Effector memory CD8-positive, alpha-beta T cell (primary cell): ENCODE results near the gene SIL1.
"Not testable (repeated sequence)": the region's sequence is repeated elsewhere in the genome, so short reads cannot be mapped to it uniquely, and the experiment has no call there.

ENCODE experiments used
- ATAC-seq: fragments of 150-1000 bp; cut with Tn5 transposase; replicated peaks from 2 replicates; pipeline ENCODE4 v1.10.0; 2021; ENCODE audit warnings: mild to moderate bottlenecking, moderate library complexity
- DNase-seq, 3 experiments: peaks; one replicate each; pipeline ENCODE4 v3.0.0; 2021
- H3K27ac Mint-ChIP-seq, 2 donors: one replicate each; pipeline ENCODE4 v1.8.0; 2022; ENCODE audit warnings: mild to moderate bottlenecking in 2 of 2, mixed read lengths in 2 of 2, moderate library complexity in 2 of 2
- H3K27me3 Mint-ChIP-seq, 2 donors: one replicate each; pipeline ENCODE4 v1.8.0; 2022; ENCODE audit warnings: mixed read lengths in 2 of 2
- H3K36me3 Mint-ChIP-seq: one replicate; pipeline ENCODE4 v1.8.0; 2022; ENCODE audit warnings: mild to moderate bottlenecking, moderate library complexity, mixed read lengths; ENCODE audit not compliant: insufficient read depth
- H3K4me1 Mint-ChIP-seq, 2 donors: one replicate each; pipeline ENCODE4 v1.8.0; 2022; ENCODE audit warnings: low read depth in 2 of 2, mixed read lengths in 2 of 2
- H3K4me3 Mint-ChIP-seq, 2 donors: one replicate each; pipeline ENCODE4 v1.8.0; 2022; ENCODE audit warnings: mild to moderate bottlenecking in 2 of 2, mixed read lengths in 2 of 2, moderate library complexity in 2 of 2
- H3K9me3 Mint-ChIP-seq, 2 donors: one replicate each; pipeline ENCODE4 v1.8.0; 2022; ENCODE audit warnings: mixed read lengths in 2 of 2

The SIL1 gene

GRCh38 chr5:139117342-139117884, 80.8 kb downstream of the SIL1 start:
- Mint-ChIP-seq H3K36me3 (peaks cover 7% of the 10 kb centered on the region), H3K27ac (no peak overlapping the region), H3K4me3 (no peak overlapping the region), H3K9me3 (no peaks in the 10 kb centered on the region), H3K27me3 (no peaks in the 10 kb centered on the region), H3K4me1 (no peaks in the 10 kb centered on the region)
- no peak for ATAC-seq
- no peak for DNase-seq

DNA sequence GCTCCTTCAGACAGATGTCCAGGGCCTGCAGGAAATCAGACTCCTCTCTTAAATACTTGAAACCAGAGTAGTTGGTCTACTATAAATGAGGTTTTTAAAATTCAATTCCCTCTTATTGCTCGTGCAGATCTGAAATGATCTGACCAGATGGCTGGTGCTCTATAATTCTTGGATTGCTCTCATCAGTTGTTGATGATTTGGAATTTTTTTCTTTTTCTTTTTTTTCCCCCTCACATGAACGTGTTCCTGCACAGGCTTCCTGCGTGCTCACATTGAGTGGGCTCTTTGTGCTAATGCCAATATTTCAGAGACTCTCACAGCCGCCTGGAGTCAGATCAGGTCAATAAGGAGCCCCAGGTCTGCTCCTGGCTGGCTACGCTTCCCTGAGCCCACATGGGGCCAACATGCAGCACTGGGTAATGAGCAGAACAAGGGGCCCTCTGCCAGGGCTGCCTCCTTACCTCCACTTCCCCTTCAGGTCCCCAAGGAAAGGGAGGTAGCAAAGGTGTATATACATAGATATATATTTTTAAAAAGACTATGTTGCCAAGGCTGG, 82.0 kb downstream of the SIL1 start:
- Mint-ChIP-seq H3K9me3 (no peaks in the 10 kb centered on the region), H3K4me3 (no peak overlapping the region), H3K4me1 (peaks cover 0 to 3% of the 10 kb centered on the region in 2 donors), H3K27me3 (no peaks in the 10 kb centered on the region), H3K36me3 (peaks cover 3% of the 10 kb centered on the region), H3K27ac (no peak overlapping the region)
- ATAC-seq, result no peak
- no peak for DNase-seq

DNA sequence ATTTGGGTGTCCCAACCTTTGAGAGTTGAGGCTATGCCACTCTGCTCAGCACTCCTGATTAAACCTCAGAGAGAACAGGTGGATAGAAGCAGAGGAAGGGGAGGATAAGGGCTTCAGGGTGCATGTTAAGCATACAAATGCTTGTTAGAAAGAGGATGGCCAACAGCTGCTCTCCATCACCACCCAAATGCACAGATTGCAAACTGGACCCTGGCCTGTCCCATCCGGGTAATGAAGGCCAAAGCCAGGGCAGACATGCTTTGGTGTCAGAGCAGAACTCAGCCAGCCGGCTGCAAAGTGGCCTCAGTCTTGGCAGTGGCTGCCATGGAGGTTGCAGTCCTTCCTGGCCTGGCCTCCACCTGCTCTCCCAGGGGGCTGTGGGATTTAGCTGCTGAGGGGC, 84.3 kb downstream of the SIL1 start:
- Mint-ChIP-seq H3K27ac (no peak overlapping the region), H3K9me3 (no peaks in the 10 kb centered on the region)
- DNase-seq, result no peak

GRCh38 chr5:139112362-139112761, 85.8 kb downstream of the SIL1 start:
- not testable (repeated sequence) for H3K36me3 Mint-ChIP-seq, H3K27me3 Mint-ChIP-seq, H3K27ac Mint-ChIP-seq, DNase-seq, ATAC-seq, H3K9me3 Mint-ChIP-seq, H3K4me1 Mint-ChIP-seq, H3K4me3 Mint-ChIP-seq

More for the DNA sequence above, 84.3 kb downstream of the SIL1 start:
- H3K27me3 Mint-ChIP-seq, result no peaks in the 10 kb centered on the region
- peaks cover 3% of the 10 kb centered on the region for H3K36me3 Mint-ChIP-seq
- no peak overlapping the region for H3K4me3 Mint-ChIP-seq
- H3K4me1 Mint-ChIP-seq, result peaks cover 0 to 4% of the 10 kb centered on the region in 2 donors
- no peak for ATAC-seq

DNA sequence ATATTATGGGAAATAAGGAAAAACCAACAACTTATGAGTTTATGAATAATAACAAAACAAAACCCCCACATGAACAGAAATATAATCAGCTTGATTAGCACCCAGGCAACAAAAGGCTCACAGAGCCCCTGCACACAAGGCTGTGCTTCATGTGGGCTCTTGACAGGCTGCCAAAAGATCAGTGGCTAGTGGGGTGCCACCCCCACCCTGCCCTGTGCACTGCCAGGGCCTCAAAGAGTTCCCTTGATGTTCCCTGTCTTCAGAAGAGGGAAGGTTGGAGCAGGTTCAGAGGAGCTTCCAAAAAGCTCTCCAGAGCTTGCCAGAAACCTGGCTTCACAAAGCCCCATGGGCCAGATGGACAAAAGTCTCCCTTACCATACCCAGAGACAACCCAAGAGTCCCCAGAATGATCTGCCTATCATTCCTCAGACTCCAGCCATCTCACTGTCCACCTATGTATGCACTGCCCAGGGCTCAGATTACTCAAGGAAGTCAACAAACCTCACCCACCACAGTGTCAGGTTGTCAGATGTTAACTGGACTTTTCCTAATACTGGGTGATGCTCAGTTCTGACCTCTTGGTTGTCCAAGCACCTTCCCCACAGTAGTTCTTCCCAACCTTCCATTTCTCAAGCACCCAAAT, 87.5 kb downstream of the SIL1 start:
- H3K27ac Mint-ChIP-seq, result peak overlapping the region in 1 of 2 donors; percentile 7
- H3K9me3 Mint-ChIP-seq, result no peaks in the 10 kb centered on the region
- no peaks in the 10 kb centered on the region for H3K27me3 Mint-ChIP-seq
- H3K4me1 Mint-ChIP-seq, result peaks cover 0 to 4% of the 10 kb centered on the region in 2 donors
- DNase-seq, result no peak
- H3K4me3 Mint-ChIP-seq, result no peak overlapping the region
- ATAC-seq, result no peak
- peaks cover 3% of the 10 kb centered on the region for H3K36me3 Mint-ChIP-seq

DNA sequence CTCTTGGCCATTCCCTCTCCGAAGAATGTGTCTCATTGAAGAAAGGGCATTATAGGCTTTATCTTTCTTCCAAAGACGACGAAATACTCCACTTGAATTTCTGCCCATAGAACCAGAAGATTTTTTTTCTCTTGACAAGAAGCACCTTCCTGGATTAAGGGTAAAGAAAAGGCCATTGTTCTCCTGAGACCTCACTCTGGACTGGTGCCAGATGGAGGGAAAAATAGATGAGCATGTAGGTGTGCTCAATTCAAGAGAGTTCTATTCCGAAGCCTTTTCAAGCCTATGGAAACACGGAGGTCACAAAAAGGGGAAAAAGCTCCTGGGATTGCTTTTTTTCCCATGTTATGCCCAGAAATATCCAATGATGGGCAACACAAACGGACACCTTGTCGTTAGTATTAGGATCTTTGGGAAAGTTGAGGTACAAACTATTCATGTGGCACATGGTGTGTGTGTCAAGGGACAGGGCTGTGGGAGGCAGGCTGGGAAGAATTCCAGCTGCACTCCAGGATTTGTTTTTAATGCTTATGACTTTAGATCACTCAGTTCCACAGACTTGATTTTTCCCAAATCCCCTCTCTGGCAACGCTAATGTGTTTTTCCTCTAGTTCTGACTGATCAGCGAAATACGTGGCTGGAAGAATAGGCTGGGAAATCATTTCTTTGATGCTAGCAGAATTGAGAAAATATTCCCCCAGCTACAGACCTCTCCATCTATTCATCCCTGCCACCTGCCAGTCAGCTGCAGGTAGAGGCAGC, 89.9 kb downstream of the SIL1 start:
- no peak overlapping the region for H3K27ac Mint-ChIP-seq
- no peaks in the 10 kb centered on the region for H3K27me3 Mint-ChIP-seq
- ATAC-seq (no peak), DNase-seq (no peak)
- H3K4me1 Mint-ChIP-seq, result peaks cover 0 to 4% of the 10 kb centered on the region in 2 donors
- peaks cover 3% of the 10 kb centered on the region for H3K36me3 Mint-ChIP-seq
- H3K9me3 Mint-ChIP-seq, result no peaks in the 10 kb centered on the region
- H3K4me3 Mint-ChIP-seq, result no peak overlapping the region

- H3K27me3 Mint-ChIP-seq, result no peaks in the 10 kb centered on the region
- H3K27ac Mint-ChIP-seq, result no peak overlapping the region
- DNase-seq, result no peak
- no peak overlapping the region for H3K4me3 Mint-ChIP-seq
- H3K9me3 Mint-ChIP-seq, result no peaks in the 10 kb centered on the region
- H3K36me3 Mint-ChIP-seq, result peaks cover 3% of the 10 kb centered on the region
- peaks cover 0 to 4% of the 10 kb centered on the region in 2 donors for H3K4me1 Mint-ChIP-seq
- no peak for ATAC-seq
Measured at GRCh38 chr5:139105621-139106071, 92.5 kb downstream of the SIL1 start.

DNA sequence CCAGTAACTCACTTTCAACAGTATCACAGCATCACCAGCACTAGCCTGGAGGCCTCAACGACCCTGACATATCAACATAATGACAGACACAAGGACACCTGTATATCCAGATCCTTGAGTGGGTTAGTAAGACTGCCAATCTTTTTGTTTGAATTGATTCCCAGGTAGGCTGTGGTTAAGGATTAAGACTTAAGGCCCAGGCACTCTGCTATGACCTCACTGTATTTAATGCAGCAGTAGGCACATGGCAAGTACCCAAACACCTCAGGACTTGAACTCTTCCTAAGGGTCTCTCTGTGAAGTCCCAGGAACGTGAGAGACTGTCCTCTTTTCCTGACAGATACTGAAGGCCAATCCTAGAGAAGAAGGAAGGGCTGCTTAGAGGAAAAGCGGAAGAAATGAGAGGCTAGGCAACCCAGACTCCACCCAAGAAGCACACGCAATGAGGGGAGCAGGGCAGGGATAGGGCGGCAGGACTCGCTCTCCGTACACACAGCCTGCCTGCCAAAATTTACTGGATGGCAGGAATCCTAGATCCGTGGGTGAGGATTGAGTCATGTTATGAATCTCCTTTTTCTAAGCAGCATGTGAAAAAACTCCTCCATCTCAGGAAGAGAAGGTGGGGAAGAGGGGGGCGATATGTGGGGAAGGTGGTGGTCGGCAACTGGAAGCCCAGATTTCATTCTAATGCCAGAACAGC, 93.4 kb downstream of the SIL1 start:
- Mint-ChIP-seq H3K27me3 (no peaks in the 10 kb centered on the region), H3K4me1 (peaks cover 0 to 4% of the 10 kb centered on the region in 2 donors), H3K36me3 (peaks cover 3% of the 10 kb centered on the region), H3K27ac (no peak overlapping the region), H3K4me3 (no peak overlapping the region), H3K9me3 (no peaks in the 10 kb centered on the region)
- no peak for DNase-seq
- ATAC-seq, result no peak

DNA sequence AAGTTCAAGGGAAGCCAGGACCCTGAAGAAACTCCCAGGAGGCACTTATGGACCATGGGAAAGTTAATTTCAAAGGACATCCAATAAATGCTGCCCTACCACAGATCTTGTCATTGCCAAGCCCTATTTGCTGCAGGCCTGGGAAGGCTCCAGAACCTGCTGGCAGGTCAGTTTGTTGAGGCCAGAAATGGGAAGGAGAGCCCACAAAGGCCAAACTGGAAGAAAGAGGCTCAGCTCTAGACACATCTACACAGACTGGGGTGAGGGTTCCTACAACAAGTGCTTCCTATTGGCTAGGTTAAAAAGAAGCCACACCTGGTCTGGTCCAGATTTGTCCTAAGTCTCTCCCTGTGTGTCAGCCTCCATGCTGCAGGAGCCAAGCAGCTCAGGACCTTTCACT, 94.4 kb downstream of the SIL1 start:
- Mint-ChIP-seq H3K4me3 (no peak overlapping the region), H3K27ac (no peak overlapping the region), H3K4me1 (peaks cover 0 to 4% of the 10 kb centered on the region in 2 donors), H3K36me3 (peaks cover 3% of the 10 kb centered on the region), H3K9me3 (no peaks in the 10 kb centered on the region), H3K27me3 (no peaks in the 10 kb centered on the region)
- ATAC-seq, result no peak
- DNase-seq, result no peak

GRCh38 chr5:139100825-139101224, 97.3 kb downstream of the SIL1 start:
- Mint-ChIP-seq H3K9me3 (no peaks in the 10 kb centered on the region), H3K27ac (peak overlapping the region in 1 of 2 donors; percentile 15), H3K4me1 (peaks cover 0 to 4% of the 10 kb centered on the region in 2 donors), H3K27me3 (no peaks in the 10 kb centered on the region), H3K36me3 (no peaks in the 10 kb centered on the region), H3K4me3 (no peak overlapping the region)
- DNase-seq (no peak), ATAC-seq (no peak)

DNA sequence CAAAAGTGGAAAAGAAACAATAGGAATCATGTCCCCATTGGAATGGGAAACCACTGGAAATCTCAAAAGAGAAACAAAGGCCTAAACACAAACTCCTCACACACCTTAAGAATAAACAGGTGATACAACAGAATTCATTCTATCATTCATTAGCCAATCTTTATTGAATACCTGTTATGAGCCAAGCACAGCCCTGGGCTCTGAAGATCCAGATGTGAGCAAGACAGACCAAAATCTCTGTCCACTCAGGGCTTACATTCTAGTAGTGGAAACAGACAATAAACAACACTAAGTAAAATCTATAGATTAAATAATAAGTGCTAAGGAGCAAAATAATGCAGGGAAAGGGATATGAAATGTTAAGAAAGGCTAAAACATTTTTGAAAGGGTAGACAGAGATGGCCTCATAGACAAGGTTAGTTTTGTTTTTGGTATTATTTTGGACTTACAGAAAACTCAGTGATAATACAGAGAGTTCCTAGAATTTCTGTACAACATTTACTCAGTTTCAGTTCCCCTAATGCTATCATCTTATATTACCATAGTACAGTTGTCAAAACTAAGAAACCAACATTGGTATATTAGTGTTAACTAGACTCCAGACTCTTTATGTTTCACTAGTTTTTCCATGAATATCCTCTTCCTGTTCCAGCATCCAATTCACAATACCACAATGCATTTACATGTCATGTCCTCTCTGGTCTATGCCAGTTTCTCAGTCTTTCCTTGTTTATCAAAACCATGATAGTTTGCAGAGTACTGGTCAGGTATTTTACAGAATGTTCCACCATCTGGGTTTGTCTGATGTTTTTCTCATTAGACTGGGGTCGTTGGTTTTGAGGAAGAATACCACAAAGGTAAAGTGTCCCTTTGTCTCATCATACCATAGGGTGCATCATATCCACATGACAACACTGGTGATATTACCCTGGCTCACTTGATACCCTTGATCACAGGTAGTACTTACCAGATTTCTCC, 103.7 kb downstream of the SIL1 start:
- no peaks in the 10 kb centered on the region for H3K36me3 Mint-ChIP-seq
- ATAC-seq (no peak), DNase-seq (no peak)
- H3K4me3 Mint-ChIP-seq, result no peak overlapping the region
- no peak overlapping the region for H3K27ac Mint-ChIP-seq
- H3K27me3 Mint-ChIP-seq, result no peaks in the 10 kb centered on the region
- H3K4me1 Mint-ChIP-seq, result no peaks in the 10 kb centered on the region
- H3K9me3 Mint-ChIP-seq, result no peaks in the 10 kb centered on the region

DNA sequence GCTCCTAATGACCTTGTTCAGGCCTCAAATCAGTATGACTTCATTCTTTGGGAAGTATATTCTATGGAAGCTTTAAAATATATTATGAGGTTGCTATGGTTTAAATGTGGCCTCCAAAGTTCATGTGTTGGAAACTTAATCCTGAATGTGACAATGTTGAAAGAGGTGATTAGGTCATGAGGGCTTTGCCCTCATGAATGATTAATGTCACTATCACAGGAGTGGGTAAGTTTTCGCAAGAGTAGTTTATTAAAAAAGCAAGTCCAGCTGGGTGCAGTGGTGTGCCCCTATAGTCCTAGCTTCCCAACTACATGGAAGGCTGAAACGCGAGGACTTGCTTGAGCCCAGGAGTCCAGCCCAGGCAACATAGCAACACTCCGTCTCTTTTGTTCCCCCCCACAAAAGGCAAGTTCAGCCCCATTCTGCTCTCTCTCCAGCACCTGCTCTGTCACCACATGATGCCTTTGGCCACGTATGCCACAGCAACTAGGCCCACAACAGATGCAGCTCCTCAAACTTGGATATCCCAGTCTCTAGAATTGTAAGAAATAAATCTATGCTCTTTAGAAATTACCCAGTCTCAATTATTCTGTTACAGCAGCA, 105.3 kb downstream of the SIL1 start:
- H3K27ac Mint-ChIP-seq, result no peak overlapping the region
- no peak overlapping the region for H3K4me3 Mint-ChIP-seq
- peaks cover 0 to 2% of the 10 kb centered on the region in 2 donors for H3K4me1 Mint-ChIP-seq
- H3K36me3 Mint-ChIP-seq, result no peaks in the 10 kb centered on the region
- H3K27me3 Mint-ChIP-seq, result no peaks in the 10 kb centered on the region
- ATAC-seq (no peak), DNase-seq (no peak)
- no peaks in the 10 kb centered on the region for H3K9me3 Mint-ChIP-seq
